ENCODE data around the gene JAZF1. TPM values are rescaled to one million over a fixed set of nuclear protein-coding genes. Genes with fewer than 3 reads are reported as not detected.

The JAZF1 gene
- total RNA-seq, 1 donor from 2014 or later = 2.5 TPM

DNA sequence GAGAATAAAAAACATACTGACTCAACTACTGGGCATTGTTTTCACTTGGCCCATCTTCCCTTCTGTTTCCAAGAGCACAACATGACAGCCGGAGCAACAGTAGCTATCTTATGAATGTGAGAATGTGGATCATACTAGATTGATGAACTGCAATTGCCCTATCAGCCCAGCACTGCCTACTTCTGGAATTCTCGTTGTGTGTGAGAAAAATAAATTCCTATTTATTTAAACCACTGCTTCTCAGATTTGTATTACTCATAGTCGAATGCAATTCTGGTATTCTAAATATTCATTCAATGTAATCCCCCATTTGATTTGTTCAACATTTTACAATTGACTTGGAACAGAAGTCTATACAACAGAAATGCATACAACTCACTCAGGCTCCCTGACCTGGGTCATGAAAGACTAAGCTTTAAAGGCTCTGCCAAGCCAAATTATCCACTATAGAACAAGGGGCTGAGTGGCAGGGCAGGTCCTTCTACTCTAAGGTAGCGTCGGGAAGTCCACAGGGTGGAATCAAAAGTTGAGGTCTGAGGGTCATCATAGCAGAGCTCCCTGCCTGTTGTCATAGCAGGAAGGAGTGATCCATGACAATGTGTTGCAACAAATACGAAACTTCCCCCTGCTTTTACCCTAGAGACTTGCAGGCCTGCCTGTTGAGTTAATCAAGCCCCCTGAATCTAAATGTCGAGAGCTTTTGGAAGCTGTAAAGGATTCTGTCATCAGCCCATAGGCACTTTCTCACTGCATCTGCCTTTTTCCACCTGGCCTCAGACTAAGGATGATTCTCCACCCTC is 12.4 kb upstream of the JAZF1 start:
- intact Hi-C loops (cut with micrococcal nuclease) = no loop called here

DNA sequence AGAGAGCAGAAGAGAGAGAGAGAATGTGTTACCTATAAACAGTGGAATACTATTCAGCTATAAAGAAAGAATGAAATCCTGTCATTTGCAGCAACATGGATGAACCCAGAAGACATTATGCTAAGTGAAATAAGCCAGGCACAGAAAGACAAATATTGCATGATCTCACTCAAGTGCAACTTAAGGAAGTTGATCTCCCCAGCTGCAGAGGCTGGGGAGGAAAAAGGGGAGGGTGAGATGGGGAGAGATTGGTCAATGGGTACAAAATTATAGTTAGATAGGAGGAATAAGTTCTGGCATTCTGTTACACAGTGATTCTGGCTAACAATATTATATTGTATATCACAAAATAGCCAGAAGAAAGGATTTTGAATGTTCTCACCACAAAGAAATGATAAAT is 11.2 kb upstream of the JAZF1 start:
- intact Hi-C loops (cut with micrococcal nuclease) = no loop called here

DNA sequence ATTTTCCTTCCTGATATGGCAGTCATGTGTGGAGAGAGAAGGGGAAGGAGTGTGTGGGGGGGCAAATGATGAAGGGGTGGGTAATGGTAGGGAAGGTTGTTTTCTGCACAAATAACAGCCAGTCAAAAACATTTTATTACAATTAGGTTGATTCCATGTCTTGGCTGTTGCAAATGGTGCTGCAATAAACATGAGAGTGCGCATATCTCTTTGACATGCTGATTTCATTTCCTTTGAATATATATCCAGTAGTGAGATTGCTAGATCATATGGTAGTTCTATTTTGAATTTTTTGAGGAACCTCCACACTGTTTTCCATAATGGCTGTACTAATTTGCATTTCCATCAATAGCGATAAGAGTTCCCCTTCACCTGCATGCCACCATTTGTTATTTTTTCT is 10.6 kb upstream of the JAZF1 start:
- intact Hi-C loops (cut with micrococcal nuclease) = no loop called here

DNA sequence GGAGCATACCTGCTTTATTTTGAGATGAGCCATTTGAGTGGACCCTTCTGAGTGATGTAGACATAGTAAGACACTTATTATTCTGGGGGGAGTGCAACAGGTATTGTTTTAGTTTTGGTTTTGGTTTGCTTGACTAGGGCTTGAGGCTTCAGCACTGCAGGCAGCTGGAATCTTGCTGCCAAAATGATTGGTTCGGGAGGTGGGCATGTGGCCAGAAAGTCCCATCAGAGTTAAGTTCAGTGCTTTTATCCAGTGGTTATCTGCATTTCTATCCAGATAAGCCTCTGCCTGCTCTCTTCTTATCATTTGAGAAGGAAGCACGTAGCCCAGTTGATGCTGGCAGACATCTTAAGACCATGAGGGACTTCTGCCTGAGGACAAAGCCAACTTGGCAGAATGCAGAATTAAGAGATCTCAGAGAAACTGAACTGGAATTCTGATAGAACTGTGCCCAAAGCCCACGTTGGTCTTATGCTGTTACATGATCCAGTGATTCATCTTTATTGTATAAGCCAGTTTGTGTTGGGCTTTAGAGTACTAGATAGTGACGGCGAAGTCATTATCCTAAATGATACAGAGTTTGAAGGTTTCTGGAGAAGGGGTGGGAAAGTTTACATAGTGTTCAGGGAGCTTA is 9.6 kb upstream of the JAZF1 start:
- intact Hi-C loops (cut with micrococcal nuclease) = no loop called here

DNA sequence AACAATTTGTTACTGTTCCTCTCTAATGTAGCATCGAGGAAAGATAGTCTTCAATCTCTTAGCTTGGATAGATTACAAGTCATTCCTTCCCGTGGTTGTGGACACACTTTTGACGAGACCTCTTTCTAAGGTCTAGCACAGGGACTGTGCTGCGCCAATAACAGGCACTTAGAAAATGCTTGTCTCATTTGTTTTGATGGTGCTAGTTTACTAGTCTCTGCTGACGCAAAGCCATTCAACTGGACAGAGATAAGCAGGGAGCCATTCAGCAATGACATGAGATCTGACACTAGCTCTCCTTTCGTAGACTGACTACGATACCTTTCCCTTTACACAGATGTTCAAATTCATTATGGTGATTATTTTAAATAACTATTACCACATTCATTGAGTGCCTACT is 6.4 kb upstream of the JAZF1 start:
- intact Hi-C loops (cut with micrococcal nuclease) = no loop called here

DNA sequence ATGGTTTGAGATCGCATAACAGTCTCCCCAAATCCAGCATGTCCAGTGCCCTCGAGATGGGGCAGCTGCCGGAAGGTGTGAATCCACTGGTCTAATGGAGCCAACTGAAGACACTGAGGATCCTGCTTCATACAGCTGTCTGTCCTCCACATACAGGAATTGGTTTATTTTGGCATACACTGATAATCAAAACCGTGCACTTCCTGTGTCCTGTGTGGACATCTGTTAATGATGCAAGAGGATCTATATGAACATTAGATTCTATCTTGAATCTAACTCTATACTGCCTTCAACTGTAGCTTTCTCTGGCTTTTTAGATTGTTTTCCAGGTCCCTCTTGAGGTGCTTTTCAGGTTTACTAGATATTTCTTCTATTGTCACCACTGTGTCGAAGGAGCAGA is 3.0 kb upstream of the JAZF1 start:
- intact Hi-C loops (cut with micrococcal nuclease) = no loop called here

DNA sequence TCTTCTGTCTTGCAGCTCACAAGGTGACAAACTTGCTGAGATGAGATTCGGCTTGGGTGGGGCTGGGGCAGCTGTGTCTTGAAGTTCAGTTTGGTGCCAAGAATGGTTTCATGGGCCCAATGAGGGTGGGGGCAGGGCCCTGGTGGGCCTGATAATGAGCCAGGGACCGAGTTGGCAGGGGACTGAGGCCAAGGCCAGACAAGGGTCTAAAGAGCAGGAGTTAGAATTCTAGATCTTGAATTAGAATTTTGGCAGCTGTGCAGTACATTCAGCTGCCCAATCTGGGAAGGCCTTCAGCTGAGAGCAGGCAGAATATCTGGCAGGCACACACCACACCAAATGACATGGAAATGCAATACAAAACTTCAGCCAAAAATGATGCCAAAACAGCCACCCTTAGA is 1.5 kb upstream of the JAZF1 start:
- intact Hi-C loops (cut with micrococcal nuclease) = no loop called here

DNA sequence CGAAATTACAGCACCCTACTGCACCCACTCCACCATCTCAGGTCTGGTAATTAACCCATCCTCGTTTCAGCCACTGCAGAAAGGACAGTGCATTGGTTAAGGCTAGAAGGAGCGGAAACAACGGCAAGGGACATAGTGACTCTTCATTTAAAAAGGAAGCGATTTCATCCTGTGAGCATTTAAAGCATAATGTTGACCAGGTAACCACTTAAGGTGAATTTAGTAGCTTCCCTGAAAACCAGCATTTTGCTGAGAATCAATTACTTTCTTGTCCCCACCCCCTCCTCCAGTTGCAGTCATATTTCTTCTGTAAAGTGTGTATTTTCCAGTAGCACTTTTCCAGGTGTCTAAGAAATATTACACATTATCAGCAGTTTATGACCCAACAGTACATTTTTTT is 821 bp upstream of the JAZF1 start:
- intact Hi-C loops (cut with micrococcal nuclease) = no loop called here

DNA sequence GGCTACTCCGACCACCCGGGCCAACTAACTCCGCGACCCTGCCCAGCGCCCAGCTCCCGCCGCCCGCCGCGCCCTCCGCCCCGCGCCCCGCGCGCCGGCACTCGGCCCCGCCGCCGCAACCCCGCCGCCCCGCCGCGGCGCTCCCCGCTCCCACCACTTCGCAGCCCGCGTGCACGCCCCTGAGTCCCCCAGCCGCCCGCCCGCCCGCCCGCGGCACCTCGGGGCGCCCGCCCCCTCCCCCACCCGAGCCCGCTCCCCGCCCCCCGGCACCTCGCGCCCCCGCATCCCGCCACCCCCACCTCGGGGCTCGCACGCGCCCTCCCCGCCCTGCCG is 598 bp downstream of the JAZF1 start:
- intact Hi-C loops (cut with micrococcal nuclease) = no loop called here

DNA sequence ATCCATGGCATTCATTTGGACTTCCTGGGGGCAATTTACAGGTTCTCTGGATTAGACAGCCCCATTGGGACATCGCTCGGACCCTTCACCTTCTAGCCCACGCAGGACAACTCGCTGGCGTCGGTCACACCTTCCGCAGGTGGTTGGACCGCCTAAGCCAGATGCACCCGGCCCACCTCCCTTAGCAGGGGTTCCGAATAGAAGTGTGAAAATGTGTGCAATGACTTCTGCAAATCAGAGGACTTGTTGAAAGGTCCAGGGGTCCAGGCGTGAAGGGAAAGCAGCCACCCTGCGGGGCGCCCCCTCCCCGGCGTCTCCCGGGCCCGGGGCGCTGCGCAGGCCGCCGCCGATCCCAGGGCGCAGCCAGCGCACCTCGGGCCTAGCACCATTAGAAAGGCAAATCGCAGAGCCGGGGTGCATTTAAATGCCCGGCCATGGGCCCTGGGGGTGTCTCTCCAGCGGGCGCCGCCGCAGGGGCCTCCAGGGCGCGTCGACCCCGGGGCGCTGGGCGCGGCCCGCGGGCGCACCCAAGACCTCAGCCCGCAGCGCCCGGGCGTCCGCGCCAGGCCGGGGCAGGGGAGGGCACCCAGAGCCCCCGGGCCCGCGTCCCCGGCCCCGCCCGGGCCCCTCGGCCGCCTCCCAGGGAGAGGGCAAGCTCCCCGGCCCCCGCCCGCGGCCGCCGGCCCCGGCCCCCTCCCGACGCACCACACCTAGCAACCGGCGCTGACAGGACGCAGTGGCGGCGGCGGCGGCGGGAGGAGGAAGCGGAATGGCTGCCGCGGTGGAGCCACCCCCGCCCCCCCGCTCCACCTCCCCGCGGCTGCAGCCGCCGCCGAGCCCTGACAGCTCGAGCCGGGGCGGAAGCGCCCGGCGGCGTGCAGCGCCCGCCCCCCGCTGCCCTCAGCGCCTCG is 1.2 kb downstream of the JAZF1 start:
- intact Hi-C loops (cut with micrococcal nuclease) = no loop called here

DNA sequence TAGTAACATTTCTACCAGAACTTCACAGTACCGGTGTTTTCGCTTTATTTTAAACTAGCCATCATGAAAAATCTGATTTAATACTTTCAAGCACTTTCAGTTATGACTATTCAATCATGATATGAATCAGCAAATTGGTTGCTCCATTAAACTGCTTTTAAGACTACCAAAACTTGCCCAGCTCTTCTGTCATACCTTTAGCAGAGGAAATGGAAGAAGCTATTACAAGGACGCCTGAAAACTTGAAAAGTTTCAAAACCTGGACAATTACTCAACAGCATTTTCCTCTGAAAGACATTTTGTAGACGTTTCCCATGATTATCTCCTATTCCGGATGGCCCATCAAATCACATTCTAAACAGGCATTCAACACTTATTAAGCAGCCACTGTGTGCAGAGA is 2.0 kb downstream of the JAZF1 start:
- intact Hi-C loops (cut with micrococcal nuclease) = no loop called here

DNA sequence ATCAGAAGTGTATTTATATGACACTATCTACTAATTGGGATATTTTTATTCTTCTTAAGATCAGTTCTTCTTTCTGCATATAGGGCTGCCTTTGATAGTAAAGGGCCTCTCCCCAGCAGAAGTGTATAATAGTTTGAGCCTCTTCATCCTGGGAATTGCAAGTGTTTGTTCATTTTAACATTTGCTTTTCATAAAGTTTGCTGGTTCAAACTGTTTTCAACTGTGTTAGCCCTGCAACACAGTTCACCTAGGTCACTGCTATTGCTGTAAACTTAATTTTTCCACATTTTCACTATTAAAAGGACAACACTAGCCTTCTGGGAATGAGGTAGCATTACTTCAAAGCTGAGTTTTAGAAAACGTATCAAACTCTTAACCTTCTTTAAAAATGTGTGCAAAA is 2.8 kb downstream of the JAZF1 start:
- intact Hi-C loops (cut with micrococcal nuclease) = no loop called here

DNA sequence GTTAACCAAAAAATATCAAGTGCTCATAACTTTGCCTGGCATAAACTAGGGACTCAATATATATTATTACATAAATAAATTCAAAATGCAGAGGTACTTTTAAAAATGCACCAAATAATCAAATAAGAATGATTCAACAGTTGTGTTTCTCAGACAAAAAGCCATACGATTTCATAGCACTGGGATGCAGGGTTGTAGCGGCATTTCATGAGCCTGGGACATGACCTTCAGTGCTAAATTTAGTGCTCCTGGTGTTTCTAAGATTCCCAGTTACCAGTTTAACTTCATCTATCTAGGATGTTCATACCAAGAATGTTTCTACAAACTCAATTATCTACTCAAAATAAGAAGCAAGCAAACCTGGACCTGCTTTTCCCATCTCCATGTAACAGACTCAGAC is 4.0 kb downstream of the JAZF1 start:
- intact Hi-C loops (cut with micrococcal nuclease) = no loop called here

DNA sequence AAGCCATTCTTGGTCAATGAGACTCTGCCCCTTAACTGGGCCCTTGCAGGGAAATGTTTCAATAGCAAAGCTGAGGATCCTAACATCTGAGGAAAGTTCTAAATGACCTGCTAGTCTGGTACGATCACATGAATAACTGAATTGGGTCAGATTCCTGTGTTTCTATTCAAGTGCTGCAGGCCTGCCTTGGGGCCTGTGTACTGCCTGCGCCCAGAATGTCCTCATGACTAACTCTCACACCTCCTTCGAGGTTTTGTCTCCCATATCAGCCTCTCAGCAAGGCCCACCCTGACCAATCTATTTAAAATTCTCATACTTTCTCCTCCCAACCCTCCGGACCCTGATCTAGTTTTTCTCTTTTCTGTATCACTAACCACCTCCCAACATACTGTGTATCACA is 4.4 kb downstream of the JAZF1 start:
- intact Hi-C loops (cut with micrococcal nuclease) = no loop called here

DNA sequence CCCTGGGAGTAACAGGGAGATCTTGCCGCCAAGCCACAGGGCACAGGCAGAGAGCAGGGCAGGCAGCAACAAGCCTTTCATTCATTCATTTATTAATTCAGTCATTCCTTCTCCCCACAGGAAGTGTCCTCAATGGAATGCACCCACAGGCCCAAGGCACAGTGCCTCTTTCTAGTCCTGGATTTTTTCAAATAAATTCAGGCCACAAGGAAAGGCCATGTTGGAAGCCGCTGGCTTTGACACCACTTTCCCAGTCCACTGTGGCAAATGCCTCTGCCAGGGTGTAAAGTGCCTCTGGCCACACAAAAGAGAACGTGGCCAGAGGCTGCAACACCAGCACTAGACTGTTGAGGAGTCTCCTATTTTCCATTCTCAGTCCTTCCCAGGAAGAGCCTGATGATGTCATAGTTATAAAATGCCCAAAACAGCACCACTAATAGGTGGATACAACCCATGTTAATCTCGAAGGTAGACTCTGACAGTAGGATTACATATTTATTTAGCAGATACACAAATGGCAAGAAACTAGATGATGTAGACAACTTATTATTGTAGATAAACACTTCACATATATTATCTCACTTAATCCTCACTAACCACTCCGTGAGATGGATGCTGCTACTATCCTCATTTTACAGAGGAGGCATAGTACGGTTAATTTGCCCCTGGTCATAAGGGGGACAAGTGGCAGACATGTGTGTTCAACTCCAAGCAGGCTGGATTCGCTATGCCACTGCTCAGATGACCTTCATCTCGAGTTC is 5.5 kb downstream of the JAZF1 start:
- intact Hi-C loops (cut with micrococcal nuclease) = no loop called here

DNA sequence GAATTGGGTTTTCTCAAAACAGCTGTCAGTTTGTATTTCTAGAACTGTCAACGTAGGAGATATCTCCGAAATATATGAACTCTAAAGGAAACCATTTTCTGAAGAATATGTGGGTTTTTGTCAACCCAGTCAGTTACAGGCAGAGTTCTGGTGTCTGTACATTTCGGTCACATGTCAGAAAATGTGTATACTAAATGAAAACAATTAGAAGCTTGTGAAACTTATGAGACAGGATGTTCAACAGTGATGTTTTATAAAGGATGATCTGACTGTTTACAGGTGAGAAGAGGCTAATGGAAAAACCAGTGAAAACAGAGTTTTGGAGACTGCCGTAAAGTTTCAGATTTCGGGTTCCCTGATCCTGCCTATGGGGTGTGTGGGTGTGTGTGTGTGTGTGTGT is 6.2 kb downstream of the JAZF1 start:
- intact Hi-C loops (cut with micrococcal nuclease) = no loop called here

DNA sequence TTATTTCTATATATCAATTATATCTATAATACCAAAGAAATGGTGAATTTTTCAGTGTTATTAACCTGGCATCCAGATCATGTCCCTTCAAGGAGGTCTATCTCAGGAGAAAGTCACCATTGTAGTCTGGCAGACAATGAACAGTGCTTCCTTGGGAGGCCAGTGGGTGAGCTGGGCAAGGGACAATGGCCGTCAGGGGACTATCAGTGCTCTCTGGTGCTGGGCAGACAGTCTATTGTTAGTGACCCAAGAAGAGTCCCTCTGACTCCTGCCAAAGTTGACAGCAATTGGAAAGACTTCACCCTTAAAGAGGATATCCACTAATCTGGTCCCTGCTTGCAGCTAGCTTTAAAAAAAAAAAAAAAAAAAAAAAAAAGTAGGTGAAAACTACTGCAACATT is 7.1 kb downstream of the JAZF1 start:
- intact Hi-C loops (cut with micrococcal nuclease) = no loop called here

DNA sequence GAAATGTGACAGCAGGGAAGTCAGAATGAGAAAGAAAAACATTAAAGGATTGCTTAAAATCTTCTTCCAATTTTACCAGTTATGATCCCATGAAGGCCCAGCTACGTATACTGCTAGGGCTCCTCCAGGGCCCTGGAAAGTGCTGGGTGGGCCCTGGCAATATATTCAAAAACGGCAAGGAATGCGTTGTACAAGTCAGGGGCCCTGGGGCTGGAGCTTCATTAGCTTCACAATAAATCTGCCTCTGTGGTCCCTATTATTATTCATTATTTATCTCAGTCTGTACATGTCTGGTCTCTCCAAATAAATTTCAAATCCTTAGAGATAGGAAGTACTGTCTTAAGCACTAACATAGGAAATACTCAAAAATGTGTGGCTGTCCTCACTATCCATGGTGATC is 7.6 kb downstream of the JAZF1 start:
- intact Hi-C loops (cut with micrococcal nuclease) = no loop called here

DNA sequence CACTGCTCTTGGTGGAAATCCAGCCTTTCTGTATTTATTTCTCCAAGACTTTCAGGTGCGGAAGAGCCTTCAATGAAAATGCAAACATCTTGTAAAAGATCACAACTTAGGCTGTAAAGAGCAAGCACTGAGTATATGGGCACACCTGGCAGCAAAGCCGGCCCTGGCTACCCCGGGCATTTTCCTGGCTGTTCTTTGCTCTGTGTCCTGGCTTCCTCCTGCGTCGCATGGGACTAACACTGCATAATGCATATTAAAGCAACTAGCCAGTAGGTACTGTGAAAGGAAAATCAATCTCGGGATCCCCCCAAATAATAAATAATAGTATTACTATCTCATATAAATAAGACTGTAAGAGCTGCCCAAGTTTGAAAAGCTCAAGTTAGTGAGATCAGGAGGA is 9.9 kb downstream of the JAZF1 start:
- intact Hi-C loops (cut with micrococcal nuclease) = no loop called here

DNA sequence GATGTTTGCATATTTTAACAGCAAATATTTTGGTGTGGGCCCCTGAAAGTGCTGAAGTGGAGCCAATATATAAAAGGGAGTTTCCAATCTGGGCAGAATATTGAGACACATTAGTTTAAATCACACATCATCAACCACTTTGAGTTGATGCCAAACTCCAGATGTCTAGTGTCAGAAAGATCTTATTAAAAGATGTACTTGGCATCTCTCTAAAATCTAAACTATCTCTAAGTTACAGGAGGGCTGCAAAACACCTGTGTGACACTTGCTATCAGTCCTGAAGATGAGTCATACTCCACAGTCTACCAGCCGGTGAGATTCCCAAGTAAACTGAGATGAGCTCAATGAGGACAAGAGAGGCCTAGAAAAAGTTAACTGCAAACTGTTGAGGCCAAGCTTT is 11.4 kb downstream of the JAZF1 start:
- intact Hi-C loops (cut with micrococcal nuclease) = no loop called here

DNA sequence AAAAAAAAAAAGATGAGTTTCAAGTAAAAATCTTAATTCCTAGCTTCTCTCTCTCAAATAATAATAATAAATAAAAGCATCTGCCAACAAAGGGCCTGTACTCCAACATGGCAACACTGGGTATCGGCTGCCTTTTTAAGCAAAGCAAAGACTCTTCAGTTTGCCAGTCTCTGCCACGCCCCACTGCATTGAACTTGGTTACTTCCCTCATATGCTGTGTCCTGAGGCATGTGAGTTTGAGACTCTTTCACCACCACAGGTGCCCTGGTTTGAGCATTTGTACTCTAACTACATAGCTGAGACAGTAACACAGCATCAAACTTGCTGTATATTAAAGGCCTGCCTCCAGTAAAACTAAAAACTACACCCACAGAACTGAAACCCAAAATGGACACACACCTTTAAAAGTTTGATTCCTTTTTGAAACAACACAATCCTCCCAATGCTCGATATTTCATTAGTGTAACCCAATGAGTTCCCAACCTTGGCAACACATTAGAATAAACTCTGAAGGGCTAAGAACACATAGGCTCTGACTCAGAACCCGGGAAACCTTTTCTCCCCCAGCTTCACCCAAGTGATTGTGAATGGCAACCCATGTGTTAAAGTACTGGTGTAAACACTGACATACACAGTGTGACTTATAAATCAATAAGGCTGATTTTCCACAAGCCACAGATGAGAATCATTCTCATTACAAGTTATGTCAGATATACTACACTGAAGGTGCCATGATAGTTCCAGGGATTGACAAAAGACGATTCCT is 12.0 kb downstream of the JAZF1 start:
- intact Hi-C loops (cut with micrococcal nuclease) = no loop called here
